K562 (cell line): Measurements from ENCODE around the gene GNGT1. TPM values are rescaled to one million over a fixed set of nuclear protein-coding genes. Genes with fewer than 3 reads are reported as not detected.

Experiments used
- IFI16 ChIP-seq: fragments of 250-450 bp; sonication (Bioruptor Pico); IDR thresholded peaks from 2 replicates; pipeline ENCODE4 v2.1.2; 2022; ENCODE audit warnings: mild to moderate bottlenecking, inconsistent platforms
- KAT2B ChIP-seq: IDR thresholded peaks from one replicate; pipeline ENCODE4 v1.6.1; 2012; ENCODE audit warnings: low read depth, mild to moderate bottlenecking, control low read depth, inconsistent platforms, low read length, moderate library complexity
- KLF10 ChIP-seq: fragments of 250-450 bp; sonication (Bioruptor Pico); IDR thresholded peaks from 2 replicates; pipeline ENCODE4 v1.6.1; 2021; ENCODE audit warnings: matching md5 sums
- PRPF4 ChIP-seq: fragments of 200-400 bp; formaldehyde crosslinking; IDR thresholded peaks from one replicate; pipeline ENCODE4 v1.6.1; 2017; ENCODE audit warnings: low read length, low read depth, mild to moderate bottlenecking; ENCODE audit not compliant: insufficient read depth, poor library complexity, severe bottlenecking
- polyA plus RNA-seq, 8 experiments: library from polyadenylated mRNA; depleted of rRNA in 4 of 8; stranded (reverse) in 5 of 8; unstranded in 3 of 8; fragments of >200 nt; fragmentation: Nextera tagmentation in 2 of 8; fragmentation: Illumina TruSeq in 1 of 8; extraction: Ambion mirVana in 2 of 8; extraction: Trizol in 1 of 8; gene quantifications; 2 replicates each; pipeline versions ENCODE4 v1.2.1 to v1.2.3, GENCODE V29; 2011 to 2014; ENCODE audit warnings: inconsistent platforms in 1 of 8, missing spikeins in 1 of 8
- total RNA-seq, 7 experiments: library from RNA; depleted of rRNA in 6 of 7; stranded (reverse); fragments of >200 nt in 6 of 7; fragmentation: Illumina TruSeq in 2 of 7; extraction: Trizol in 2 of 7; gene quantifications; 2 replicates each; pipeline versions ENCODE4 v1.2.1 to v1.2.3, GENCODE V29; 2011 to 2021; ENCODE audit warnings: low replicate concordance in 1 of 7
- TF ChIP-seq, protein P1 (sequence below): sonication (generic); formaldehyde crosslinking; IDR thresholded peaks from 2 replicates; pipeline ENCODE4 v1.8.1; 2022; ENCODE audit warnings: missing genetic modification reagents
- TF ChIP-seq, protein P2 (sequence below): fragments of 250-450 bp; sonication (Bioruptor Pico); IDR thresholded peaks from 2 replicates; pipeline ENCODE4 v1.4.0; 2020; ENCODE audit warnings: mild to moderate bottlenecking, moderate library complexity, borderline replicate concordance
- TF ChIP-seq, protein P3 (sequence below): sonication (generic); formaldehyde crosslinking; IDR thresholded peaks from 2 replicates; pipeline ENCODE4 v1.8.0; 2023; ENCODE audit warnings: missing genetic modification reagents, mild to moderate bottlenecking, borderline replicate concordance
- TF ChIP-seq, protein P4 (sequence below): fragments of 200-800 bp; sonication (Bioruptor generic); IDR thresholded peaks from 2 replicates; pipeline ENCODE4 v1.6.1; 2017; ENCODE audit warnings: missing genetic modification characterization, missing compliant biosample characterization

The GNGT1 gene
- total and polyA plus RNA-seq, 9 of the 15 experiments (the other 6 are each of a cell fraction or from before 2014, with no cell fraction given): 0.04 to 0.83 (median 0.51) TPM; not detected in 2

DNA sequence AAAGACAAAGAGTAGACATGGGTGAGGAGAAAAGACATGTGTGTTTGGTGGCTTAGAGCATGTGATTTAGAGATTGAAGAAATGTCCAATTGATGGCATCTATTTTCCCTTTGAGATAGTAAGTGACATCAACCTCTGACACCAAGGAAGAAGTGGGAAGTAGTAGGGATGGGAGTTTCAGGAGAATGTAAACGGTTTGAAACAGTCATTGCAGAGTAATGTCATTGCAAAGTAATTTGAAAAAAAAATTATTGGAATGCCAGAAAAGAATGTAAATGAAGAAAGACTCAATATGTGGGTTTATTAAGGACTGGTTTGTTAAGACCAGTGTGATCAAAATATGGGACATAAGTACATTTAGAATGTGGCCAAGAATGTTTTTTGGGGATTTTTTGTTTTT is 41.7 kb downstream of the GNGT1 start (continued):
- TF ChIP-seq KAT2B: no peak
- TF ChIP-seq, protein P1, sequence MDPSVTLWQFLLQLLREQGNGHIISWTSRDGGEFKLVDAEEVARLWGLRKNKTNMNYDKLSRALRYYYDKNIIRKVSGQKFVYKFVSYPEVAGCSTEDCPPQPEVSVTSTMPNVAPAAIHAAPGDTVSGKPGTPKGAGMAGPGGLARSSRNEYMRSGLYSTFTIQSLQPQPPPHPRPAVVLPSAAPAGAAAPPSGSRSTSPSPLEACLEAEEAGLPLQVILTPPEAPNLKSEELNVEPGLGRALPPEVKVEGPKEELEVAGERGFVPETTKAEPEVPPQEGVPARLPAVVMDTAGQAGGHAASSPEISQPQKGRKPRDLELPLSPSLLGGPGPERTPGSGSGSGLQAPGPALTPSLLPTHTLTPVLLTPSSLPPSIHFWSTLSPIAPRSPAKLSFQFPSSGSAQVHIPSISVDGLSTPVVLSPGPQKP (CRISPR knock-in tag): no peak
- TF ChIP-seq, protein P2, sequence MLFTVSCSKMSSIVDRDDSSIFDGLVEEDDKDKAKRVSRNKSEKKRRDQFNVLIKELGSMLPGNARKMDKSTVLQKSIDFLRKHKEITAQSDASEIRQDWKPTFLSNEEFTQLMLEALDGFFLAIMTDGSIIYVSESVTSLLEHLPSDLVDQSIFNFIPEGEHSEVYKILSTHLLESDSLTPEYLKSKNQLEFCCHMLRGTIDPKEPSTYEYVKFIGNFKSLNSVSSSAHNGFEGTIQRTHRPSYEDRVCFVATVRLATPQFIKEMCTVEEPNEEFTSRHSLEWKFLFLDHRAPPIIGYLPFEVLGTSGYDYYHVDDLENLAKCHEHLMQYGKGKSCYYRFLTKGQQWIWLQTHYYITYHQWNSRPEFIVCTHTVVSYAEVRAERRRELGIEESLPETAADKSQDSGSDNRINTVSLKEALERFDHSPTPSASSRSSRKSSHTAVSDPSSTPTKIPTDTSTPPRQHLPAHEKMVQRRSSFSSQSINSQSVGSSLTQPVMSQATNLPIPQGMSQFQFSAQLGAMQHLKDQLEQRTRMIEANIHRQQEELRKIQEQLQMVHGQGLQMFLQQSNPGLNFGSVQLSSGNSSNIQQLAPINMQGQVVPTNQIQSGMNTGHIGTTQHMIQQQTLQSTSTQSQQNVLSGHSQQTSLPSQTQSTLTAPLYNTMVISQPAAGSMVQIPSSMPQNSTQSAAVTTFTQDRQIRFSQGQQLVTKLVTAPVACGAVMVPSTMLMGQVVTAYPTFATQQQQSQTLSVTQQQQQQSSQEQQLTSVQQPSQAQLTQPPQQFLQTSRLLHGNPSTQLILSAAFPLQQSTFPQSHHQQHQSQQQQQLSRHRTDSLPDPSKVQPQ (CRISPR knock-in tag): no peak
- TF ChIP-seq KLF10 (CRISPR knock-in tag): no peak
- TF ChIP-seq, protein P3, sequence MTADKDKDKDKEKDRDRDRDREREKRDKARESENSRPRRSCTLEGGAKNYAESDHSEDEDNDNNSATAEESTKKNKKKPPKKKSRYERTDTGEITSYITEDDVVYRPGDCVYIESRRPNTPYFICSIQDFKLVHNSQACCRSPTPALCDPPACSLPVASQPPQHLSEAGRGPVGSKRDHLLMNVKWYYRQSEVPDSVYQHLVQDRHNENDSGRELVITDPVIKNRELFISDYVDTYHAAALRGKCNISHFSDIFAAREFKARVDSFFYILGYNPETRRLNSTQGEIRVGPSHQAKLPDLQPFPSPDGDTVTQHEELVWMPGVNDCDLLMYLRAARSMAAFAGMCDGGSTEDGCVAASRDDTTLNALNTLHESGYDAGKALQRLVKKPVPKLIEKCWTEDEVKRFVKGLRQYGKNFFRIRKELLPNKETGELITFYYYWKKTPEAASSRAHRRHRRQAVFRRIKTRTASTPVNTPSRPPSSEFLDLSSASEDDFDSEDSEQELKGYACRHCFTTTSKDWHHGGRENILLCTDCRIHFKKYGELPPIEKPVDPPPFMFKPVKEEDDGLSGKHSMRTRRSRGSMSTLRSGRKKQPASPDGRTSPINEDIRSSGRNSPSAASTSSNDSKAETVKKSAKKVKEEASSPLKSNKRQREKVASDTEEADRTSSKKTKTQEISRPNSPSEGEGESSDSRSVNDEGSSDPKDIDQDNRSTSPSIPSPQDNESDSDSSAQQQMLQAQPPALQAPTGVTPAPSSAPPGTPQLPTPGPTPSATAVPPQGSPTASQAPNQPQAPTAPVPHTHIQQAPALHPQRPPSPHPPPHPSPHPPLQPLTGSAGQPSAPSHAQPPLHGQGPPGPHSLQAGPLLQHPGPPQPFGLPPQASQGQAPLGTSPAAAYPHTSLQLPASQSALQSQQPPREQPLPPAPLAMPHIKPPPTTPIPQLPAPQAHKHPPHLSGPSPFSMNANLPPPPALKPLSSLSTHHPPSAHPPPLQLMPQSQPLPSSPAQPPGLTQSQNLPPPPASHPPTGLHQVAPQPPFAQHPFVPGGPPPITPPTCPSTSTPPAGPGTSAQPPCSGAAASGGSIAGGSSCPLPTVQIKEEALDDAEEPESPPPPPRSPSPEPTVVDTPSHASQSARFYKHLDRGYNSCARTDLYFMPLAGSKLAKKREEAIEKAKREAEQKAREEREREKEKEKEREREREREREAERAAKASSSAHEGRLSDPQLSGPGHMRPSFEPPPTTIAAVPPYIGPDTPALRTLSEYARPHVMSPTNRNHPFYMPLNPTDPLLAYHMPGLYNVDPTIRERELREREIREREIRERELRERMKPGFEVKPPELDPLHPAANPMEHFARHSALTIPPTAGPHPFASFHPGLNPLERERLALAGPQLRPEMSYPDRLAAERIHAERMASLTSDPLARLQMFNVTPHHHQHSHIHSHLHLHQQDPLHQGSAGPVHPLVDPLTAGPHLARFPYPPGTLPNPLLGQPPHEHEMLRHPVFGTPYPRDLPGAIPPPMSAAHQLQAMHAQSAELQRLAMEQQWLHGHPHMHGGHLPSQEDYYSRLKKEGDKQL (CRISPR knock-in tag): no peak
- TF ChIP-seq PRPF4: no peak
- TF ChIP-seq, protein P4, sequence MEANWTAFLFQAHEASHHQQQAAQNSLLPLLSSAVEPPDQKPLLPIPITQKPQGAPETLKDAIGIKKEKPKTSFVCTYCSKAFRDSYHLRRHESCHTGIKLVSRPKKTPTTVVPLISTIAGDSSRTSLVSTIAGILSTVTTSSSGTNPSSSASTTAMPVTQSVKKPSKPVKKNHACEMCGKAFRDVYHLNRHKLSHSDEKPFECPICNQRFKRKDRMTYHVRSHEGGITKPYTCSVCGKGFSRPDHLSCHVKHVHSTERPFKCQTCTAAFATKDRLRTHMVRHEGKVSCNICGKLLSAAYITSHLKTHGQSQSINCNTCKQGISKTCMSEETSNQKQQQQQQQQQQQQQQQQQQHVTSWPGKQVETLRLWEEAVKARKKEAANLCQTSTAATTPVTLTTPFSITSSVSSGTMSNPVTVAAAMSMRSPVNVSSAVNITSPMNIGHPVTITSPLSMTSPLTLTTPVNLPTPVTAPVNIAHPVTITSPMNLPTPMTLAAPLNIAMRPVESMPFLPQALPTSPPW (CRISPR knock-in tag): no peak
- TF ChIP-seq IFI16: no peak
